Measurements from ENCODE around the gene MLEC. TPM values are rescaled to one million over a fixed set of nuclear protein-coding genes. Genes with fewer than 3 reads are reported as not detected.

The MLEC gene
- total and polyA plus RNA-seq, 10 donors: 7.7 to 117 (median 68.9) TPM

- Histone ChIP-seq H3K9me3 (no peaks in the 10 kb centered on the region), H3K4me3 (no peak overlapping the region), H3K4me1 (peaks cover 13 to 56% (median 38%) of the 10 kb centered on the region in 6 donors), H3K27ac (peak overlapping the region; percentile 61 to 86 (median 79)), H3K36me3 (no peaks in the 10 kb centered on the region), H3K27me3 (replicated peaks in 1 of 7) (no peaks in the 10 kb centered on the region)
- DNase-seq: no peak
- intact Hi-C loops (cut with DNase I; ENCODE audit: low total_unique reads): no loop called here
- TF ChIP-seq POLR2AphosphoS5 (IDR thresholded peaks at IDR 0.05) (peak in 2 of 3 donors; percentile 38 to 63), CTCF (IDR thresholded peaks at IDR 0.05 in 8 of 11, conservative IDR thresholded peaks at IDR 0.05 in 3 of 11) (no peak)
- 26 to 39% (median 32%) methylated on average over 5 to 7 of the region's 7 CpGs for WGBS, 5 donors
These were observed 9.0 kb upstream of the MLEC start for GRCh38 chr12:120677765-120678473.

GRCh38 chr12:120678572-120678971, 8.4 kb upstream of the MLEC start:
- peak overlapping the region in 7 of 8 donors; percentile 61 to 86 (median 80) for H3K27ac ChIP-seq
- intact Hi-C loops (cut with DNase I; ENCODE audit: low total_unique reads): no loop called here
- WGBS, 5 donors: 37 to 52% (median 42%) methylated on average over 8 of the region's 8 CpGs

GRCh38 chr12:120680165-120680738, 6.7 kb upstream of the MLEC start:
- Histone ChIP-seq H3K4me1 (peaks cover 8 to 57% (median 39%) of the 10 kb centered on the region in 6 donors), H3K36me3 (no peaks in the 10 kb centered on the region), H3K27ac (peak overlapping the region in 5 of 8 donors; percentile 3 to 39 (median 10)), H3K4me3 (no peak overlapping the region), H3K9me3 (no peaks in the 10 kb centered on the region), H3K27me3 (replicated peaks in 1 of 7) (no peaks in the 10 kb centered on the region)
- TF ChIP-seq POLR2AphosphoS5 (IDR thresholded peaks at IDR 0.05): no peak
- no peak for TF ChIP-seq CTCF (IDR thresholded peaks at IDR 0.05 in 8 of 11, conservative IDR thresholded peaks at IDR 0.05 in 3 of 11)
- no peak for TF ChIP-seq POLR2A (IDR thresholded peaks at IDR 0.05)
- intact Hi-C loops (cut with DNase I; ENCODE audit: low total_unique reads): no loop called here
- WGBS, 5 donors: 29 to 41% (median 33%) methylated on average over 5 of the region's 5 CpGs
- DNase-seq: no peak

More at GRCh38 chr12:120678572-120678971, 8.4 kb upstream of the MLEC start:
- no peaks in the 10 kb centered on the region for H3K9me3 ChIP-seq
- H3K36me3 ChIP-seq: no peaks in the 10 kb centered on the region
- no peaks in the 10 kb centered on the region for H3K27me3 ChIP-seq (replicated peaks in 1 of 7)
- TF ChIP-seq POLR2A (IDR thresholded peaks at IDR 0.05) (no peak), POLR2AphosphoS5 (IDR thresholded peaks at IDR 0.05) (no peak), CTCF (IDR thresholded peaks at IDR 0.05 in 8 of 11, conservative IDR thresholded peaks at IDR 0.05 in 3 of 11) (no peak)
- no peak overlapping the region for H3K4me3 ChIP-seq
- peaks cover 13 to 56% (median 36%) of the 10 kb centered on the region in 6 donors for H3K4me1 ChIP-seq
- no peak for DNase-seq

GRCh38 chr12:120684523-120684932, 2.4 kb upstream of the MLEC start:
- Histone ChIP-seq H3K4me1 (peaks cover 28 to 60% (median 52%) of the 10 kb centered on the region in 6 donors), H3K27me3 (replicated peaks in 1 of 7) (no peaks in the 10 kb centered on the region), H3K36me3 (no peaks in the 10 kb centered on the region), H3K4me3 (no peak overlapping the region), H3K27ac (peak overlapping the region in 7 of 8 donors; percentile 6 to 96 (median 92)), H3K9me3 (no peaks in the 10 kb centered on the region)
- WGBS, 5 donors: 57 to 73% (median 60%) methylated on average over 8 of the region's 8 CpGs
- intact Hi-C loops (cut with DNase I; ENCODE audit: low total_unique reads): no loop called here
- no peak for TF ChIP-seq POLR2A (IDR thresholded peaks at IDR 0.05)
- TF ChIP-seq CTCF (IDR thresholded peaks at IDR 0.05 in 8 of 11, conservative IDR thresholded peaks at IDR 0.05 in 3 of 11): no peak
- no peak for TF ChIP-seq POLR2AphosphoS5 (IDR thresholded peaks at IDR 0.05)
- DNase-seq: no peak
